NCI-H2227 (cell line): ENCODE measurements around the gene ZBTB7A.

ENCODE experiments used
- DNase-seq: peaks from one replicate; lab custom pipeline; 2025; ENCODE audit not compliant: unreplicated experiment; lab: John Stamatoyannopoulos, UW

ZBTB7A gene

GRCh38 chr19:4094761-4095487 is 28.2 kb upstream of the ZBTB7A start:
- DNase-seq, result no peak

GRCh38 chr19:4094291-4094690 is 27.6 kb upstream of the ZBTB7A start:
- no peak for DNase-seq

GRCh38 chr19:4093643-4094175 is 27.0 kb upstream of the ZBTB7A start:
- no peak for DNase-seq

GRCh38 chr19:4090356-4091220 is 23.9 kb upstream of the ZBTB7A start:
- DNase-seq, result no peak

GRCh38 chr19:4089946-4090345 is 23.2 kb upstream of the ZBTB7A start:
- no peak for DNase-seq

GRCh38 chr19:4089400-4089908 is 22.8 kb upstream of the ZBTB7A start:
- DNase-seq, result no peak

GRCh38 chr19:4088975-4089374 is 22.3 kb upstream of the ZBTB7A start:
- DNase-seq, result no peak

- no peak for DNase-seq
These were observed 21.3 kb upstream of the ZBTB7A start for GRCh38 chr19:4087787-4088679.

- no peak for DNase-seq
These were observed 19.7 kb upstream of the ZBTB7A start for GRCh38 chr19:4086411-4086867.

- no peak for DNase-seq
These were observed 17.8 kb upstream of the ZBTB7A start for GRCh38 chr19:4084547-4084877.

GRCh38 chr19:4083677-4084546 is 17.2 kb upstream of the ZBTB7A start:
- no peak for DNase-seq

GRCh38 chr19:4082172-4082571 is 15.5 kb upstream of the ZBTB7A start:
- no peak for DNase-seq

- no peak for DNase-seq
These were observed 14.9 kb upstream of the ZBTB7A start for GRCh38 chr19:4081441-4082129.

GRCh38 chr19:4080473-4080872 is 13.8 kb upstream of the ZBTB7A start:
- no peak for DNase-seq

- DNase-seq, result peak; percentile 55
These were observed 11.3 kb upstream of the ZBTB7A start for GRCh38 chr19:4077800-4078684.

- no peak for DNase-seq
These were observed 10.3 kb upstream of the ZBTB7A start for GRCh38 chr19:4077007-4077374.

- DNase-seq, result no peak
These were observed 8.7 kb upstream of the ZBTB7A start for GRCh38 chr19:4075373-4075772.

GRCh38 chr19:4071610-4072009 is 4.9 kb upstream of the ZBTB7A start:
- no peak for DNase-seq
